PC-3 (cell line): ENCODE data around the gene COL8A2. TPM values are rescaled to one million over a fixed set of nuclear protein-coding genes. Genes with fewer than 3 reads are reported as not detected.

Source experiments
- ATAC-seq: fragments of 200-7000 bp; cut with Tn5 transposase; 2 replicates; pipeline ENCODE4 v1.9.1; 2020; ENCODE audit warnings: mild to moderate bottlenecking, moderate library complexity
- BruUV-seq: library from RNA; stranded (reverse); fragments of 400-500 nt; replicated peaks from 2 replicates; lab custom pipeline; 2021; lab: Mats Ljungman, UMichigan
- CTCF ChIA-PET: fragments of 300-600 bp; sonication (Branson Sonifier 250); formaldehyde crosslinking; loops from one replicate; lab custom pipeline; 2022; ENCODE audit warnings: antibody characterized with exemption; lab: Charles Lee
- POLR2A ChIA-PET: fragments of 300-600 bp; sonication (Branson Sonifier 250); formaldehyde crosslinking; loops from one replicate; lab custom pipeline; 2022; ENCODE audit warnings: antibody characterized with exemption; ENCODE audit not compliant: unreplicated experiment; lab: Charles Lee
- DNase-seq: peaks from one replicate; pipeline ENCODE4 v3.0.0-alpha.2; 2015
- H2AFZ ChIP-seq: fragments of 300-600 bp; sonication (generic); 2 replicates; pipeline ENCODE4 v1.6.0; 2016; ENCODE audit warnings: antibody characterized with exemption, low read length
- H3F3A ChIP-seq: fragments of 300-600 bp; sonication (generic); one replicate; pipeline ENCODE4 v1.6.0; 2017; ENCODE audit warnings: antibody characterized with exemption, low read length, control low read depth, mild to moderate bottlenecking; ENCODE audit not compliant: unreplicated experiment
- H3K27ac ChIP-seq: fragments of 300-600 bp; sonication (generic); 2 replicates; pipeline ENCODE4 v1.5.1; 2016; ENCODE audit warnings: mild to moderate bottlenecking, low read length
- H3K27me3 ChIP-seq: fragments of 300-600 bp; sonication (generic); 2 replicates; pipeline ENCODE4 v1.6.1; 2016; ENCODE audit warnings: low read length, mixed read lengths
- H3K36me3 ChIP-seq: fragments of 300-600 bp; sonication (generic); 2 replicates; pipeline ENCODE4 v1.6.1; 2016; ENCODE audit warnings: low read depth, mixed run types, low read length, mixed read lengths
- H3K4me1 ChIP-seq: fragments of 300-600 bp; sonication (generic); 2 replicates; pipeline ENCODE4 v1.5.1; 2016; ENCODE audit warnings: low read length; ENCODE audit not compliant: insufficient read depth
- H3K4me2 ChIP-seq: fragments of 300-600 bp; sonication (generic); 2 replicates; pipeline ENCODE4 v1.6.0; 2016; ENCODE audit warnings: low read length
- H3K4me3 ChIP-seq: fragments of 300-600 bp; sonication (generic); 2 replicates; pipeline ENCODE4 v1.5.1; 2016; ENCODE audit warnings: mild to moderate bottlenecking, low read length, mixed read lengths
- H3K79me2 ChIP-seq: fragments of 300-600 bp; sonication (generic); 2 replicates; pipeline ENCODE4 v1.6.1; 2017; ENCODE audit warnings: low read length, mixed read lengths
- H3K9ac ChIP-seq: fragments of 300-600 bp; sonication (generic); 2 replicates; pipeline ENCODE4 v1.6.0; 2016; ENCODE audit warnings: mild to moderate bottlenecking, low read length
- H3K9me2 ChIP-seq: fragments of 300-600 bp; sonication (generic); replicated peaks from 2 replicates; pipeline ENCODE4 v1.6.1; 2016; ENCODE audit warnings: mixed run types, low read length, mixed read lengths
- H3K9me3 ChIP-seq: fragments of 300-600 bp; sonication (generic); 2 replicates; pipeline ENCODE4 v1.6.1; 2016; ENCODE audit warnings: low read length, mixed read lengths
- H4K20me1 ChIP-seq: fragments of 300-600 bp; sonication (generic); 2 replicates; pipeline ENCODE4 v1.6.1; 2016; ENCODE audit warnings: low read length, mixed read lengths
- EZH2 ChIP-seq: fragments of 300-600 bp; sonication (generic); IDR thresholded peaks from one replicate; pipeline ENCODE4 v1.6.1; 2017; ENCODE audit warnings: antibody characterized with exemption, mild to moderate bottlenecking, low read length; ENCODE audit not compliant: unreplicated experiment
- EZH2phosphoT487 ChIP-seq: fragments of 300-600 bp; sonication (generic); IDR thresholded peaks from 2 replicates; pipeline ENCODE4 v1.6.1; 2018; ENCODE audit warnings: mild to moderate bottlenecking, antibody characterized with exemption, low read length, borderline replicate concordance
- intact Hi-C: fragments of 100-400 bp; cut with micrococcal nuclease; formaldehyde crosslinking; loops from 2 replicates; pipeline ENCODE4 v1.9.0; 2023
- total RNA-seq: library from RNA; depleted of rRNA; stranded (reverse); fragments of >200 nt; gene quantifications from 2 replicates; pipeline ENCODE4 v1.2.3, GENCODE V29; 2014
- TF ChIP-seq, protein P1 (sequence below): fragments of 300-600 bp; sonication (generic); conservative IDR thresholded peaks from 2 replicates; pipeline ENCODE4 v1.5.1; 2017; ENCODE audit warnings: antibody characterized with exemption, low read depth, mild to moderate bottlenecking, low read length

The COL8A2 gene
- total RNA-seq, 1 experiment from 2014 or later, result 0.26 TPM

DNA sequence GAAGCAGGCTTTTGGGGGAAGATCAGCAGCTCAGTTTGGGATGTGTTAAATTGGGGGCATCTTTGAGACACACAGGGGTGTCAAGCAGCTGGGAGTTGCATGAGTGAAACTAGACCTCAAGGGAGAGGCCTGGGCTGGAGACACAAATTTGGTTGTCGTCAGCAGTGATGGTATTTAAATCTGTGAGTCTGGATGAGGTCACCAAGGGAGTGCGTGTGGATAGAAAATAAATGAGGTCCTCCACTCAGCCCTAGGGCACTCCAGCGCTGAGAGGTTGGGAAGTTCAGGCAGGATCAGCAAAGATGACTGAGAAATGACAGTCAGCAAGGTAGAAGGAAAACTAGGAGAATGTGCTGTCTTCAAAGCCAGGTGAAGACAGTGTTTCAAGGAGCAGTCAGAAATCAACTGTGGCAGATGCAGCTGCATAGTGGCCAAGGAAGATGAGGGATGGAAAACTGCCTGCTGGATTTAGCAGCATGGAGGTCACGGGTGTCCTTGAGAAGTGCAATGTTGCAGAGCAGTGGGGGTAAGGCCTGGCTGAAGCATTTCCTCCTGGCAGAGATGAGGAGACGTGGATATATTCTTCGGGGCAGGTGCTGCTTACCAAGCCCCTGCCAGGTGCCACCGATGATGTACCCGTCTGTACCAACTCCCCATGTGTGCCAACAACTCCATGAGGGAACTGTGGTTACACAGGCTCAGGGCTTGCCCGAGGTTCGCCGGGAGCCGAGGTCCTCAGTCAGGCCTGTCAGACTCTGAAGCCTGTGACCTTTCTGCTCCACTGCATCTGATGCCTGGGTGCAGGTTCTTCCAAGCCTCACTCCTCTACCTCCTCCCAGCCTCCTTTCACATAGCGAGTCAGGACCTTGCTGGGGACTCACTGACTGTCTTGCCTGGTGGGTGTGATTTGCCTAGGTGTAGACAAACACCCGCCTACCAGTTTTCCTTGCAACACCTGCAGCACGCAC, 42.2 kb upstream of the COL8A2 start:
- no peaks in the 10 kb centered on the region for H3F3A ChIP-seq
- H3K9me2 ChIP-seq, result no peaks in the 10 kb centered on the region
- CTCF ChIA-PET, result no interaction called here
- POLR2A ChIA-PET, result no interaction called here
- peaks cover 9% of the 10 kb centered on the region for H3K4me1 ChIP-seq
- peaks cover 77% of the 10 kb centered on the region for H3K79me2 ChIP-seq
- H4K20me1 ChIP-seq, result peaks cover 6% of the 10 kb centered on the region; the same call in 1 of the 2 replicates
- DNase-seq (peak; percentile 35), ATAC-seq (0 out of 2 replicates have a peak, but pooled peaks have one; percentile 20)
- no peaks in the 10 kb centered on the region for H3K9me3 ChIP-seq
- peaks cover 14% of the 10 kb centered on the region; the same call in 1 of the 2 replicates for H3K36me3 ChIP-seq
- no peak overlapping the region for H3K9ac ChIP-seq
- H3K4me2 ChIP-seq, result no peak overlapping the region
- no peak for TF ChIP-seq EZH2phosphoT487
- TF ChIP-seq, protein P1, sequence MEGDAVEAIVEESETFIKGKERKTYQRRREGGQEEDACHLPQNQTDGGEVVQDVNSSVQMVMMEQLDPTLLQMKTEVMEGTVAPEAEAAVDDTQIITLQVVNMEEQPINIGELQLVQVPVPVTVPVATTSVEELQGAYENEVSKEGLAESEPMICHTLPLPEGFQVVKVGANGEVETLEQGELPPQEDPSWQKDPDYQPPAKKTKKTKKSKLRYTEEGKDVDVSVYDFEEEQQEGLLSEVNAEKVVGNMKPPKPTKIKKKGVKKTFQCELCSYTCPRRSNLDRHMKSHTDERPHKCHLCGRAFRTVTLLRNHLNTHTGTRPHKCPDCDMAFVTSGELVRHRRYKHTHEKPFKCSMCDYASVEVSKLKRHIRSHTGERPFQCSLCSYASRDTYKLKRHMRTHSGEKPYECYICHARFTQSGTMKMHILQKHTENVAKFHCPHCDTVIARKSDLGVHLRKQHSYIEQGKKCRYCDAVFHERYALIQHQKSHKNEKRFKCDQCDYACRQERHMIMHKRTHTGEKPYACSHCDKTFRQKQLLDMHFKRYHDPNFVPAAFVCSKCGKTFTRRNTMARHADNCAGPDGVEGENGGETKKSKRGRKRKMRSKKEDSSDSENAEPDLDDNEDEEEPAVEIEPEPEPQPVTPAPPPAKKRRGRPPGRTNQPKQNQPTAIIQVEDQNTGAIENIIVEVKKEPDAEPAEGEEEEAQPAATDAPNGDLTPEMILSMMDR, result no peak
- no peak overlapping the region for H3K4me3 ChIP-seq
- H3K27ac ChIP-seq, result peak overlapping the region; percentile 38
- no peak overlapping the region for H2AFZ ChIP-seq
- H3K27me3 ChIP-seq, result no peaks in the 10 kb centered on the region
- BruUV-seq, result no TSS peak
- intact Hi-C loops, result no loop called here

DNA sequence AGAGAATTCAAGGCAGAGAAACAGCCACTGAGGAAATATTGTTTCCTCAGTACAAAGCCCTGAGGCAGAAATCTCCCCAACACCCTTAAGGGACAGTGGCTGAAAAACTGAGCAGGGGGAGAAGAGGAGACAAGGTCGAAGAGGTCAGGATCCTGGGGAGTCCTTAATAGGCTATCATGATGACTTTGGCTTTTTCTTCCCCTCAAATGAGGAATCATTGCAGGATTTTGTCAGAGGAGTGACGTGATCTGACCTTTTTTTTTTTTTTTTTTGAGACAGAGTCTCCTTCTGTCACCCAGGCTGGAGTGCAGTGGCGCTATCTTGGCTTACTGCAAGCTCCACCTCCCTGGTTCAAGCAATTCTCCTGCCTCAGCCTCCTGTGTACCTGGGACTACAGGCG, 41.1 kb upstream of the COL8A2 start:
- CTCF ChIA-PET, result no interaction called here
- no peak for DNase-seq
- Histone ChIP-seq H3K79me2 (peaks cover 88% of the 10 kb centered on the region), H3K4me3 (no peak overlapping the region), H3K27me3 (no peaks in the 10 kb centered on the region), H2AFZ (no peak overlapping the region), H3K4me1 (peaks cover 19% of the 10 kb centered on the region), H3K9ac (no peak overlapping the region), H3F3A (no peaks in the 10 kb centered on the region), H3K27ac (no peak overlapping the region), H3K9me2 (no peaks in the 10 kb centered on the region), H4K20me1 (peaks cover 6% of the 10 kb centered on the region; the same call in 1 of the 2 replicates), H3K9me3 (no peaks in the 10 kb centered on the region), H3K4me2 (no peak overlapping the region), H3K36me3 (peaks cover 9% of the 10 kb centered on the region; the same call in 1 of the 2 replicates)
- no peak for ATAC-seq
- POLR2A ChIA-PET, result no interaction called here
- intact Hi-C loops, result no loop called here
- BruUV-seq, result no TSS peak
- no peak for TF ChIP-seq EZH2phosphoT487
- TF ChIP-seq, protein P1, result no peak
- no peak for TF ChIP-seq EZH2
